SHP77 (cell line): ENCODE data around the gene AKTIP.

Experiments
- DNase-seq, 2 experiments: peaks; one replicate each; lab custom pipeline; 2025; lab: John Stamatoyannopoulos, UW

Gene AKTIP

GRCh38 chr16:53480394-53480793 is 22.6 kb downstream of the AKTIP start:
- no peak for DNase-seq

GRCh38 chr16:53478965-53479364 is 24.0 kb downstream of the AKTIP start:
- DNase-seq = no peak

GRCh38 chr16:53476867-53477266 is 26.1 kb downstream of the AKTIP start:
- no peak for DNase-seq

- DNase-seq = no peak
These were observed 37.3 kb downstream of the AKTIP start for GRCh38 chr16:53465606-53466280.

GRCh38 chr16:53458635-53459034 is 44.4 kb downstream of the AKTIP start:
- DNase-seq = no peak

GRCh38 chr16:53457670-53458069 is 45.3 kb downstream of the AKTIP start:
- no peak for DNase-seq

GRCh38 chr16:53456625-53457024 is 46.4 kb downstream of the AKTIP start:
- no peak for DNase-seq

GRCh38 chr16:53453928-53454327 is 49.1 kb downstream of the AKTIP start:
- DNase-seq = no peak

GRCh38 chr16:53449816-53450517 is 53.0 kb downstream of the AKTIP start:
- no peak for DNase-seq

- DNase-seq = no peak
These were observed 56.9 kb downstream of the AKTIP start for GRCh38 chr16:53446090-53446489.

GRCh38 chr16:53445534-53445933 is 57.5 kb downstream of the AKTIP start:
- DNase-seq = no peak
